HEK293 (cell line): Measurements from ENCODE around the gene CADPS2.

Experiments used
- PRDM1 ChIP-seq: fragments of 450-650 bp; formaldehyde crosslinking; IDR thresholded peaks from 2 replicates; pipeline ENCODE4; 2016; ENCODE audit warnings: missing biosample characterization, missing genetic modification characterization
- YY1 ChIP-seq: fragments of 450-650 bp; formaldehyde crosslinking; IDR thresholded peaks from 2 replicates; pipeline ENCODE4 v1.5.1; 2018; ENCODE audit warnings: missing biosample characterization, missing genetic modification characterization
- ZBTB1 ChIP-seq: fragments of 450-650 bp; formaldehyde crosslinking; IDR thresholded peaks from 2 replicates; pipeline ENCODE4 v1.5.1; 2016; ENCODE audit warnings: missing biosample characterization, missing genetic modification characterization
- ZFP37 ChIP-seq: fragments of 450-650 bp; formaldehyde crosslinking; IDR thresholded peaks from 2 replicates; pipeline ENCODE4 v1.5.1; 2016; ENCODE audit warnings: missing biosample characterization, missing genetic modification characterization
- ZNF274 ChIP-seq, 2 experiments: fragments of 200-500 bp in 1 of 2; fragments of 450-650 bp in 1 of 2; sonication (Bioruptor generic) in 1 of 2; formaldehyde crosslinking in 1 of 2; IDR thresholded peaks; 2 replicates each; pipeline versions ENCODE4 v1.5.1 to v1.6.1; 2014 to 2016; ENCODE audit warnings: borderline replicate concordance in 1 of 2, inconsistent platforms in 1 of 2, low read length in 1 of 2, missing biosample characterization in 1 of 2, missing genetic modification characterization in 1 of 2
- TF ChIP-seq, protein P1 (sequence below): fragments of 450-650 bp; formaldehyde crosslinking; IDR thresholded peaks from 2 replicates; pipeline ENCODE4 v1.5.1; 2016; ENCODE audit warnings: missing biosample characterization, missing genetic modification characterization
- TF ChIP-seq, protein P2 (sequence below): fragments of 450-650 bp; formaldehyde crosslinking; IDR thresholded peaks from 2 replicates; pipeline ENCODE4 v1.5.1; 2016; ENCODE audit warnings: missing biosample characterization, missing genetic modification characterization

DNA sequence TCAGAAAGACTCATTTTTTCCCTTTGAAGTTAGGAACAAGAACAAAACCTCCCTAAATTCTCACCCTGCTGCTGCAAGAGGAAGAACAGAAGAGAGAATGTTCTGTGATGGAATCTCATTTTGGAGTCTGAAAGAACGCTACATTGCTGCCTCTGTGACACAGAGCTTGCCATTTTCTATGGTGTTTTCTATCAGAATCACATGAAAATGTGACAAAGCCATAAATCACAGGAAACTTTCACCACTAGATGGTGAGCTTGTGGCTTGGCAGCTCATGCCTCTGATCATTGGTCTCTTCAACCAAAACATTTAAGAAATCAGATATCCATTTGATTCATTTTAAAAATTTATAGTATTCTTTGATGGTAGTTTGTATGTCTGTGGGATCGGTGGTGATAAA lies 82.9 kb downstream of the CADPS2 start:
- no peak for TF ChIP-seq ZNF274 (IDR thresholded peaks at IDR 0.05; ENCODE audit: low read length)
- TF ChIP-seq ZNF274 (tag by site-specific recombination; IDR thresholded peaks at IDR 0.05; ENCODE audit: borderline replicate concordance) = no peak
- TF ChIP-seq, protein P1, sequence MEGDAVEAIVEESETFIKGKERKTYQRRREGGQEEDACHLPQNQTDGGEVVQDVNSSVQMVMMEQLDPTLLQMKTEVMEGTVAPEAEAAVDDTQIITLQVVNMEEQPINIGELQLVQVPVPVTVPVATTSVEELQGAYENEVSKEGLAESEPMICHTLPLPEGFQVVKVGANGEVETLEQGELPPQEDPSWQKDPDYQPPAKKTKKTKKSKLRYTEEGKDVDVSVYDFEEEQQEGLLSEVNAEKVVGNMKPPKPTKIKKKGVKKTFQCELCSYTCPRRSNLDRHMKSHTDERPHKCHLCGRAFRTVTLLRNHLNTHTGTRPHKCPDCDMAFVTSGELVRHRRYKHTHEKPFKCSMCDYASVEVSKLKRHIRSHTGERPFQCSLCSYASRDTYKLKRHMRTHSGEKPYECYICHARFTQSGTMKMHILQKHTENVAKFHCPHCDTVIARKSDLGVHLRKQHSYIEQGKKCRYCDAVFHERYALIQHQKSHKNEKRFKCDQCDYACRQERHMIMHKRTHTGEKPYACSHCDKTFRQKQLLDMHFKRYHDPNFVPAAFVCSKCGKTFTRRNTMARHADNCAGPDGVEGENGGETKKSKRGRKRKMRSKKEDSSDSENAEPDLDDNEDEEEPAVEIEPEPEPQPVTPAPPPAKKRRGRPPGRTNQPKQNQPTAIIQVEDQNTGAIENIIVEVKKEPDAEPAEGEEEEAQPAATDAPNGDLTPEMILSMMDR (tag by site-specific recombination) = peak; percentile 20; the same call in 1 of the 2 replicates
- TF ChIP-seq ZBTB1 (tag by site-specific recombination) = no peak
- no peak for TF ChIP-seq YY1 (tag by site-specific recombination)
- TF ChIP-seq, protein P2, sequence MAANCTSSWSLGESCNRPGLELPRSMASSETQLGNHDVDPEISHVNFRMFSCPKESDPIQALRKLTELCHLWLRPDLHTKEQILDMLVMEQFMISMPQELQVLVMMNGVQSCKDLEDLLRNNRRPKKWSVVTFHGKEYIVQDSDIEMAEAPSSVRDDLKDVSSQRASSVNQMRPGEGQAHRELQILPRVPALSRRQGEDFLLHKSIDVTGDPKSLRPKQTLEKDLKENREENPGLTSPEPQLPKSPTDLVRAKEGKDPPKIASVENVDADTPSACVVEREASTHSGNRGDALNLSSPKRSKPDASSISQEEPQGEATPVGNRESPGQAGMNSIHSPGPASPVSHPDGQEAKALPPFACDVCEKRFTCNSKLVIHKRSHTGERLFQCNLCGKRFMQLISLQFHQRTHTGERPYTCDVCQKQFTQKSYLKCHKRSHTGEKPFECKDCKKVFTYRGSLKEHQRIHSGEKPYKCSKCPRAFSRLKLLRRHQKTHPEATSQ = no peak
- TF ChIP-seq PRDM1 = no peak
- TF ChIP-seq ZFP37 (tag by site-specific recombination) = no peak
